ENCODE measurements around the gene TATDN3.
"Not testable (repeated sequence)": the region's sequence is repeated elsewhere in the genome, so short reads cannot be mapped to it uniquely, and the experiment has no call there.

Gene TATDN3

DNA sequence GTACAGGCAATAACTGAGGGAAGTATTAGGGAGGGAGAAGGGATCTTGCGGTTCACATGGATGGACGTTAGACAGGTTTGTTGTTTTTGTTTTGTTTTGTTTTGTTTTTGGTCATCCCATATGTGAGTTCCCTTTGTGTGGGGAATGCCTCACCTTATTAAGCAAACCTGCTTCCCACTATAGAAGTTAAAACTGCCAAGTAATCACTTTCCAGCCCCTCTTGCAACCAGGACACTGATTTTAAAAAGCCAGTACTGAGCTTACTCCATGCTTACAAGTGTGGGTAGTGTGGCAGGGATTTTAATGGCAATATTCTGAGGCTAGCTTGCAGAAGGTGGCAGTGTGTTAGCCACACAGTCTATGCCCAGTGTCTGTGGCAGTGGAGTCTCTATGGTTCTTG is 29.3 kb downstream of the TATDN3 start:
- no peak overlapping the region for H3K4me3 ChIP-seq (ENCODE audit: low read depth, low read length)
- TF ChIP-seq, protein P1, sequence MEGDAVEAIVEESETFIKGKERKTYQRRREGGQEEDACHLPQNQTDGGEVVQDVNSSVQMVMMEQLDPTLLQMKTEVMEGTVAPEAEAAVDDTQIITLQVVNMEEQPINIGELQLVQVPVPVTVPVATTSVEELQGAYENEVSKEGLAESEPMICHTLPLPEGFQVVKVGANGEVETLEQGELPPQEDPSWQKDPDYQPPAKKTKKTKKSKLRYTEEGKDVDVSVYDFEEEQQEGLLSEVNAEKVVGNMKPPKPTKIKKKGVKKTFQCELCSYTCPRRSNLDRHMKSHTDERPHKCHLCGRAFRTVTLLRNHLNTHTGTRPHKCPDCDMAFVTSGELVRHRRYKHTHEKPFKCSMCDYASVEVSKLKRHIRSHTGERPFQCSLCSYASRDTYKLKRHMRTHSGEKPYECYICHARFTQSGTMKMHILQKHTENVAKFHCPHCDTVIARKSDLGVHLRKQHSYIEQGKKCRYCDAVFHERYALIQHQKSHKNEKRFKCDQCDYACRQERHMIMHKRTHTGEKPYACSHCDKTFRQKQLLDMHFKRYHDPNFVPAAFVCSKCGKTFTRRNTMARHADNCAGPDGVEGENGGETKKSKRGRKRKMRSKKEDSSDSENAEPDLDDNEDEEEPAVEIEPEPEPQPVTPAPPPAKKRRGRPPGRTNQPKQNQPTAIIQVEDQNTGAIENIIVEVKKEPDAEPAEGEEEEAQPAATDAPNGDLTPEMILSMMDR (IDR thresholded peaks at IDR 0.05; ENCODE audit: low read depth, low read length) = no peak

DNA sequence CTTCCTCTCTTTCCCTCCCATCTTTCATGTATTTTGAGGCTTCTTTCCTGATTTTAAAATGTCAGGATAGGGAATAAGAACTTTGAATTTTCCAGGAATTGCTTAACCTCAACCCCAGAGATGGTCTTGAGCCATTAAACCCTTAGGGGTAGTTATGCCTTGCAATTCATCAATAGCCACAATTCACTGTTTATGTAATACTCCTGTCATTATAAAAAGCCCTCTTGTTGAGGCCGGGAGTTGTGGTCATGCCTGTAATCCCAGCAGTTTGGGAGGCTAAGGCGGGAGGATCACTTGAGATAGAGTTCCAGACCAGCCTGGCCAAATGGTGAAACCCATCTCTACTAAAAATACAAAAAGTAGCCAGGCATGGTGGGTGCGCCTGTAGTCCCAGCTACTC is 31.3 kb downstream of the TATDN3 start:
- H3K4me3 ChIP-seq (ENCODE audit: low read depth, low read length) = no peak overlapping the region
- TF ChIP-seq, protein P1 (IDR thresholded peaks at IDR 0.05; ENCODE audit: low read depth, low read length) = no peak

DNA sequence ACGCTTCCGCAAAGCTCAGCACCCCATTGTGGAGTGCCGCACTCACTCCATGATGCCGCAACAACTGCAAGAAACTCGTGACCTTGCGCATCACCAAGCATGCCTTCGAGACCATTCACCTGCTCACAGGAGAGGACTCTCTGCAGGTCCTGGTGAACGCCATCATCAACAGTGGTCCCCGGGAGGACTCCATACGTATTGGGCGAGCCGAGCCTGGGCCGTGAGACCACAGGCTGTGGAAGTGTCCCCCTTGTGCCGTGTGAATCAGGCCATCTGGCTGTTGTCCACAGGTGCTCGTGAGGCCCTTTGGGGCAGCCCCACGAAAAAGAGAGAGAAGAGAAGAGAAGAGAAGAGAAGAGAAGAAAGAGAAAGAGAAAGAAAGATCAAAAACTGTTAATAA is 32.5 kb downstream of the TATDN3 start:
- H3K4me3 ChIP-seq (ENCODE audit: low read depth, low read length) = no peak overlapping the region
- TF ChIP-seq, protein P1 (IDR thresholded peaks at IDR 0.05; ENCODE audit: low read depth, low read length) = no peak

DNA sequence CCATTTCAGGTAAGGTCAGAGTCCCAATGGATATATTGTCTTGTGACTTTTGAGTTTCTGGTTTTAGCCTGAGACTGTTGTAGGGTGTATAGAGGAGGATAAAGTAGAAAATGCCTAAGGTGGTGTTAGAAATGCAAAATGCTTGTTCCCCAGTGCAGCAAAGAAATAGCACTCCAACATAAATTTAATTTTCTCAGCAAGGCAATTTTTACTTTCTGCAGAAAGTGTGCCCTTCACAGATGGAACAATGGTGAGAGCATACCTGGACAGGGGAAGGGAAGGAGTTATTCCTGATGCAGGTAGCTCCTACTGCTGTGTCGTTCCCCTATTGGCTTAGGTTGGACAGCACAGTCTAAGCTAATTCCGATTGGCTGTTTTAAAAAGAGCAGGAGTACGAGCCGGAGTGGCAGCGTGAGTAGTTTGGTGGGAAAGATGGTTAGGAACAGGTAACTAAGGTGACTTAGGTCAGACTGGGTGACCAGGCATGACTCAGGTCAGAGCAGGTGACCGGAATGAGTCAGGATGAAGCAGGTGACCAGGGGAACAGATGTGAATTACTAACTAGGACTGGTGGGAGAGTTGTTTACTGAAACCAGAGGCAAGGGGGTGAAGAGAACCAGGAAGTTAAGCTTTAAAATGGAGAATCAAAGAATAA is 34.2 kb downstream of the TATDN3 start:
- H3K4me3 ChIP-seq (ENCODE audit: low read depth, low read length) = no peak overlapping the region
- TF ChIP-seq, protein P1 (IDR thresholded peaks at IDR 0.05; ENCODE audit: low read depth, low read length) = no peak

DNA sequence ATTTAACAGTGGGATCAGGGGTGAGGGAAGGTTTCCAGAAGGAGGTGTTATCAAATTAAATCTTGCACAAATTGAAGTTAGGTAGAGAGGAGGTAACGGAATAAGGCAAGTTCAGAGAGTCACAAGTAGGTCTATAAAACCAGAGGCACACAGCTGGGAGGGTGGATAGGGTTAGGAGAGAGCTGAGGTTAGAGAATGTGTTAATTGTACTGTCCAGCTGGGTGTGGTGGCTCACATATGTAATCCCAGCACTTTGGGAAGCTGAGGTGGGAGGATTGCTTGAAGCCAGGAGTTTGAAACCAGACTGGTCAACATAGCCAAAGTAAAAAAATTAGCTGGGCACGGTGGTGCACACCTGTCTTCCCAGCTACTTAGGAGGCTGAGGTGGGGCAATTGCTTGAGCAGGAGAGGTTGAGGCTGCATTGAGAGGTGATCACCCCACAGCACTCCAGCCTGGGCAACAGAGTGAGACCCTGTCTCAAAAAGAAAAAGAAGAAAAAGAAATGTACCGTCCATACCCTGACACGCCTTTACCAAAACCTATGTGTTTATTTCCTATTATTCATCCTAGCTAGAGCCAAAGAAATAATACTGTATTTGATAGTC is 35.6 kb downstream of the TATDN3 start:
- no peak overlapping the region for H3K4me3 ChIP-seq (ENCODE audit: low read depth, low read length)
- TF ChIP-seq, protein P1 (IDR thresholded peaks at IDR 0.05; ENCODE audit: low read depth, low read length) = no peak

DNA sequence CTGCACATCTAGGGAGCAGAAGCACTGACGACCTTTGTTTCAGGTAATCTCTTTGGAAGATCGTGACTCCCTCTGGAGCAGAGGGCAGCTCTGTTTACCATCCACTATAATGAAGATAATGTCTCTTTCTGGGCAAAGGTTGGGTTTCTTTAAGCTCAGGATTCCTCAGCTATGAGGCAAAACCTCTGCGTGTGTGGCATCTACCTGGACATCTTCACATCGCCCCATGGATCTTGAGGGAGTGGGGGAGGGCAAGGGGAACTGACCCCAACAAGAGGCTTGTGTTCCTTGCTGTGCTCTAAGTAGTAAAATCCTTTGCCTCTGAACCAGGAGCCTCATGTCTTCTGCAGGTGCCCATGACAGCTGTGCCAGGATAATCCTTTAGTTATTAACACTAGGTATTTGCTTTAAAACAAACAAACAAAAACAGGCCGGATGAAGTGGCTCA is 36.2 kb downstream of the TATDN3 start:
- TF ChIP-seq, protein P1 (IDR thresholded peaks at IDR 0.05; ENCODE audit: low read depth, low read length) = no peak
- H3K4me3 ChIP-seq (ENCODE audit: low read depth, low read length) = no peak overlapping the region

DNA sequence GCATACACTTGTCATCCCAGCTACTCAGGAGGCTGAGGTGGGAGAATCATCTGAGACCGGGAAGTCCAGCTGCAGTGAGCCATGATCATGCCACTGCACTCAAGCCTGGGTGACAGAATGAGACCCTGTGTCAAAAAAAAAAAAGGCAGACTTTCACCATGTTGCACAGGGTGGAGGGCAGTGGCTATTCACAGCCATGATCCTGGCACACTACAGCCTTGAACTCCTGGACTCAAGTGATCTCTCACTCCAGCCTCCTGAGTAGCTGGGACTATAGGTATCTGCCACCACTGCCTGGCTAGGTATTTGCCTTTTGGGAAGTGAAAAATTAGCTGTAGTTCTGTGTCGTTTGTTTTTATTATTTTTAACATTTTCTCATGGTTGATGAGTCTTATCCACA is 36.7 kb downstream of the TATDN3 start:
- TF ChIP-seq, protein P1 (IDR thresholded peaks at IDR 0.05; ENCODE audit: low read depth, low read length) = no peak
- no peak overlapping the region for H3K4me3 ChIP-seq (ENCODE audit: low read depth, low read length)

DNA sequence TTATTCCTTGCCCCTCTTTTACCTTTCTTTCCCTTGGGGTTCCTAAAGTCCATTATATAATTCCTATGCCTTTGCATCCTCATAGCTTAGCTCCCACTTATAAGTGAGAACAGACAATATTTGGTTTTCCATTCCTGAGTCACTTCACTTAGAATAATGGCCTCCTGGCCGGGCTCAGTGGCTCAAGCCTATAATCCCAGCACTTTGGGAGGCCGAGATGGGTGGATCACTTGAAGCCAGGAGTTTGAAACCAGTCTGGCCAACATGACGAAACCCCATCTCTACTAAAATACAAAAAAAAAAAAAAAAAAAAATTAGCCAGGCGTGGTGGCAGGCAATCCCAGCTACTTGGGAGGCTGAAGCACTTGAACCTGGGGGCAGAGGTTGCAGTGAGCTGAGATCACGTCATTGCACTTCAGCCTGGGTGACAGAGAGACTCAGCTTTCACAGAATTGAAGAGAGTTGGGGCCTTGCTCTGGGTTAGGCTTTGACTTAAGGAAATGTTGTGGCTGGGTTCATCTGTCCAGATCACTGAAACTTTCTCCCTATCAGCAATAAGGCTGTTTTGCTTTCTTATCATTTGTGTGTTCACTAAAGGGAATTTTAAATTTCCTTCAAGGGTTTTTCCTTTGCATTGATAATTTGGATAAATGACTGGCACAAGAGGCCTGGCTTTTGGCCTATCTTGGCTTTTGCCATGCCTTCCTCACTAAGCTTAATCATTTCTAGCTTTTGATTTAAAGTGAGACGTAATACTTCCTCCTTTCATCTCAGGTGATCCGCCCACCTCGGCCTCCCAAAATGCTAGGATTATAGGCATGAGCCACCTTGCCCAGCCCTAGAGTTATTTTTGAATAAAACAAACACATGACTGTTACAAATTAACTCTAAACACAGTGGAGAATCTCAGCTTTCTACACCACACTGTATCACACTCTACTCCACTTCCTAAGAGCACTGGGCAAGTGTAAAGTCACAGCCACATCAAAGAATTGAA is 41.8 kb downstream of the TATDN3 start:
- not testable (repeated sequence) for H3K4me3 ChIP-seq (ENCODE audit: low read depth, low read length)
